ENCODE data around the gene TSPAN14. TPM values are rescaled to one million over a fixed set of nuclear protein-coding genes. Genes with fewer than 3 reads are reported as not detected.

The TSPAN14 gene
- total RNA-seq, 1 experiment from 2014 or later: 46.8 TPM

DNA sequence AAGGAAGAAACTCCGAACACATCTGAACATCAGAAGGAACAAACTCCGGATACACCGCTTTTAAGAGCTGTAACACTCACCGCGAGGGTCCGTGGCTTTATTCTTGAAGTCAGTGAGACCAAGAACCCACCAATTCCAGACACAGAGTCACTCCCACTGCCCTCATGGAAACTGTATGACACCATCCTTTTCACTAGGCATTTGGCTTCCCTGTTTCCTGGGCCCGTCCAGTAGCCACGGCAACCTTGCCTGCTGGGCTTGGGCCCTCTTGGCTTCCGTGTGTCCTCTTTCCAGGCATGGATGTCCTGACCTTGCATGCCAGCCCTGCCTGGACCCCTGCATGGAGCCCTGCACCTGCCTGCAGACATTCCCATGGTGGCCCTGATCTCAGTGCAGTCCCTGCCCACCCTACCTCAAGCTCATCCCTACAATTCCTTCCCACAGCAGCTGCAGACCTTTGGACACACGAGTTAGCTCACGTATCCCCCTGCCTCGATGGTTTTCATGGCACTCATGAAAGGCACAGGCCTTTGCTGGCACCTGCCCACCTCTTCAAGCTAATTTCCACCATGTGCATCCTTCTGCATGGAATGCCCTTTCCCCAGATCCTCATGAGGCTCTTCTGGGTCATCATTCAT, 90.3 kb downstream of the TSPAN14 start:
- H3K14ac ChIP-seq (ENCODE audit: insufficient read depth, low read length): no peak overlapping the region
- no peak overlapping the region for H3K4ac ChIP-seq (ENCODE audit: low read depth, low read length)
- H3K23me2 ChIP-seq (ENCODE audit: insufficient read length, low read depth, low read length, poor library complexity, severe bottlenecking): no peaks in the 10 kb centered on the region
- Mint-ChIP-seq H3K36me3 (ENCODE audit: insufficient read depth in 1 of 3, low read depth in 3 of 3) (no peaks in the 10 kb centered on the region; a peak in 1 of 7 replicates), H3K27me3 (ENCODE audit: low read depth) (peaks cover 8% of the 10 kb centered on the region), H3K4me3 (no peak overlapping the region), H3K27ac (no peak overlapping the region), H3K9me3 (no peaks in the 10 kb centered on the region; a peak in 2 of 5 replicates), H3K4me1 (peaks cover 2 to 5% of the 10 kb centered on the region in 2 experiments; a peak in 2 of 4 replicates)
- H2BK120ac ChIP-seq (ENCODE audit: low read depth, low read length, poor library complexity, severe bottlenecking): no peak overlapping the region
- H3K27me3 ChIP-seq (ENCODE audit: insufficient read depth, low read length): no peaks in the 10 kb centered on the region
- H3T11ph ChIP-seq (ENCODE audit: low read length): no peak overlapping the region
- H4K8ac ChIP-seq (replicated peaks; ENCODE audit: insufficient read length, low read depth, low read length): no peak overlapping the region
- no peak overlapping the region for H2BK5ac ChIP-seq (ENCODE audit: insufficient read length, low read length)
- H4K20me1 ChIP-seq (ENCODE audit: control insufficient read depth, insufficient read depth, insufficient read length): peaks cover 2% of the 10 kb centered on the region
- no peak overlapping the region for H2AFZ ChIP-seq (ENCODE audit: low read length)
- H3K79me2 ChIP-seq (ENCODE audit: insufficient read depth, low read length): no peaks in the 10 kb centered on the region
- no CpG with 5 or more reads among the region's 12 CpGs for WGBS (ENCODE audit: extremely low coverage, insufficient read length, low lambda C conversion rate)
- H2BK20ac ChIP-seq (ENCODE audit: low read depth, low read length, poor library complexity, severe bottlenecking): no peak overlapping the region
- H3K56ac ChIP-seq (ENCODE audit: insufficient read length, low read depth, low read length): no peak overlapping the region
- no peak overlapping the region for H2BK15ac ChIP-seq (ENCODE audit: low read depth, low read length)
- no peak overlapping the region for H4K91ac ChIP-seq (ENCODE audit: insufficient read length, low read depth, low read length)
- H4K5ac ChIP-seq (ENCODE audit: insufficient read length, low read depth, low read length): no peak overlapping the region
- DNase-seq: no peak
- H3K9me3 ChIP-seq (ENCODE audit: control insufficient read depth, low read depth, low read length): no peaks in the 10 kb centered on the region
- no peak overlapping the region for H2BK12ac ChIP-seq (ENCODE audit: insufficient read length, low read depth, low read length)
- no peaks in the 10 kb centered on the region for H3K79me1 ChIP-seq (ENCODE audit: insufficient read depth, low read depth, low read length, poor library complexity, severe bottlenecking)
- H3K9ac ChIP-seq (ENCODE audit: extremely low read depth, insufficient read length, low read length): no peak overlapping the region
- H3K27ac ChIP-seq (ENCODE audit: insufficient read length, low read depth, low read length): no peak overlapping the region
- H3K23ac ChIP-seq (ENCODE audit: insufficient read length, low read depth, low read length): no peak overlapping the region
- H3K18ac ChIP-seq (ENCODE audit: insufficient read length, low read depth, low read length): no peak overlapping the region
- TF ChIP-seq, protein P1, sequence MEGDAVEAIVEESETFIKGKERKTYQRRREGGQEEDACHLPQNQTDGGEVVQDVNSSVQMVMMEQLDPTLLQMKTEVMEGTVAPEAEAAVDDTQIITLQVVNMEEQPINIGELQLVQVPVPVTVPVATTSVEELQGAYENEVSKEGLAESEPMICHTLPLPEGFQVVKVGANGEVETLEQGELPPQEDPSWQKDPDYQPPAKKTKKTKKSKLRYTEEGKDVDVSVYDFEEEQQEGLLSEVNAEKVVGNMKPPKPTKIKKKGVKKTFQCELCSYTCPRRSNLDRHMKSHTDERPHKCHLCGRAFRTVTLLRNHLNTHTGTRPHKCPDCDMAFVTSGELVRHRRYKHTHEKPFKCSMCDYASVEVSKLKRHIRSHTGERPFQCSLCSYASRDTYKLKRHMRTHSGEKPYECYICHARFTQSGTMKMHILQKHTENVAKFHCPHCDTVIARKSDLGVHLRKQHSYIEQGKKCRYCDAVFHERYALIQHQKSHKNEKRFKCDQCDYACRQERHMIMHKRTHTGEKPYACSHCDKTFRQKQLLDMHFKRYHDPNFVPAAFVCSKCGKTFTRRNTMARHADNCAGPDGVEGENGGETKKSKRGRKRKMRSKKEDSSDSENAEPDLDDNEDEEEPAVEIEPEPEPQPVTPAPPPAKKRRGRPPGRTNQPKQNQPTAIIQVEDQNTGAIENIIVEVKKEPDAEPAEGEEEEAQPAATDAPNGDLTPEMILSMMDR (conservative IDR thresholded peaks at IDR 0.05): no peak
- no peaks in the 10 kb centered on the region for H3K4me1 ChIP-seq (ENCODE audit: insufficient read depth, low read length)
- H2AK5ac ChIP-seq (ENCODE audit: insufficient read length, low read length): no peak overlapping the region
- H3K4me2 ChIP-seq (ENCODE audit: insufficient read depth, insufficient read length, low read length): no peak overlapping the region
